ENCODE measurements around the gene SLC27A6.
"Not testable (repeated sequence)": the region's sequence is repeated elsewhere in the genome, so short reads cannot be mapped to it uniquely, and the experiment has no call there.

Gene SLC27A6, protein sequence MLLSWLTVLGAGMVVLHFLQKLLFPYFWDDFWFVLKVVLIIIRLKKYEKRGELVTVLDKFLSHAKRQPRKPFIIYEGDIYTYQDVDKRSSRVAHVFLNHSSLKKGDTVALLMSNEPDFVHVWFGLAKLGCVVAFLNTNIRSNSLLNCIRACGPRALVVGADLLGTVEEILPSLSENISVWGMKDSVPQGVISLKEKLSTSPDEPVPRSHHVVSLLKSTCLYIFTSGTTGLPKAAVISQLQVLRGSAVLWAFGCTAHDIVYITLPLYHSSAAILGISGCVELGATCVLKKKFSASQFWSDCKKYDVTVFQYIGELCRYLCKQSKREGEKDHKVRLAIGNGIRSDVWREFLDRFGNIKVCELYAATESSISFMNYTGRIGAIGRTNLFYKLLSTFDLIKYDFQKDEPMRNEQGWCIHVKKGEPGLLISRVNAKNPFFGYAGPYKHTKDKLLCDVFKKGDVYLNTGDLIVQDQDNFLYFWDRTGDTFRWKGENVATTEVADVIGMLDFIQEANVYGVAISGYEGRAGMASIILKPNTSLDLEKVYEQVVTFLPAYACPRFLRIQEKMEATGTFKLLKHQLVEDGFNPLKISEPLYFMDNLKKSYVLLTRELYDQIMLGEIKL

DNA sequence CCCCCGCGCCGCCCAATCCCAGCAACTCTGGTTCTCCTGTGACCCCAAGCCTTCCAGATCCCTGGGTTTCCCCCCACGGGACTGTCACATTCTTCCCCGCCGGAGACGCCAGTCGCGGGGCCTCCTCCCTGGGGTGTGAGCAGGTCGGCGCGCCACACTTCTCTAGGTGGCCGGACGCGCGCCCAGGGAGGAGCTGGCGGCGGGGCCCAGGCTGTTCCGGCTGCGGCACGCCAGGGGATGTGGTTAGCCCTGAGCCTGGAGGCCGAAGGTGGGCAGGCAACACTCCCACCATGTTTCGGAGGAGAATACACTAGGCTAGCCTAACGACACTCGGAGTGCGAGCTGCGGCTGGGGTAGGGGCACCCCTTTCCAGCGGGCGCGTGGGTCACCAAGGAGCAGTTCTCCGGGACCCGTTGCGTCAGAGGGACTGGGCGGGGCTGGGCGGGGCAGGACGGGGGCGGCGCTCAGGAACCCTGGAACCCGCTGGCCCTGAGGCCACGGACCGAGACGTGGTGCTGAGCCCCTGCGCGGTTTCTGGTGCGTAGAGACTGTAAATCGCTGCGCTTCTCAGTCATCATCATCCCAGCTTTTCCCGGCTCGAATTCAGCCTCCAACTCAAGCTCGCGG, at the start of gene SLC27A6:
TSS of gene SLC27A6 (plus strand) at position 478 of the 627 bp plus-strand sequence. CDS start 650 bp downstream, outside the sequence.
- no peak for DNase-seq

GRCh38 chr5:128919542-128919941, 45.7 kb upstream of the SLC27A6 start:
- DNase-seq = no peak

- no peak for DNase-seq
Observed at GRCh38 chr5:128920345-128921215, 44.7 kb upstream of the SLC27A6 start.

DNA sequence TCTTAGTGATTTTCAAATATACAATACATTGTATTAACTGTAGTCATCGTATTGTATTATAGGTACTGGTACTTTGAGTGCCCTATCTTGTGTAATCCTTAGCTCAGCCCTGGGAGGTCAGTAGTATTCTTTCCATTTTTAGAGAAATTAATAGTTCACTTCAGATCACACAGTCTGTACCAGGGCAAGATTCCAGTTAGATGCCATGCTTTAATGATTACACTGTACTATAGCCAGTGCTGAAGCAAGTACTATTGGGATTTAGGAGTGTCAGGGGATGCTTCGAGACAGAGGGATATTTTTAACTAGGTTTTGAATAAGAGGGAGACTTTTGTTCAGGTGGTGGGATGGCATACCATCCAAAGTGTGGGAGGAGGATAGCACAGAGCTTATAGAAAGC, 41.0 kb upstream of the SLC27A6 start:
- DNase-seq = no peak

DNA sequence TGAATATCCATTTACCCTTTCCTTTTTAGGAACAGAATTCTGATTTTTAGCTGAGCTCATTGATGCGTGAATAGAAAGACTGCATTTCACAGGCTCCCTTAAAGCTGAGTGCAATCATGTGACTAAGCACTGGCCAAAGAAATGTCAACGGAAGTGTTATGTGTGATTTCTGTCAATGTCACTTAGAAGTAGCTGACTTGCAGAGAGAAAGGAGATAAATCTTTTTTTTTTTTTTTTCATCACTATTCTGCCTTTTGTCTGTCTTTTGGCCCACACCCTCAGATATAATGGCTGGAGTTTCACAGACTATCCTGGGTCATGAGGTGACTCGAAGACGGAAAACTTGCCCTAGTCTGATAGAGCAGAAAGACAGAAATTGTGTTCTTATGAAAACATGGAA, 39.3 kb upstream of the SLC27A6 start:
- DNase-seq = no peak

DNA sequence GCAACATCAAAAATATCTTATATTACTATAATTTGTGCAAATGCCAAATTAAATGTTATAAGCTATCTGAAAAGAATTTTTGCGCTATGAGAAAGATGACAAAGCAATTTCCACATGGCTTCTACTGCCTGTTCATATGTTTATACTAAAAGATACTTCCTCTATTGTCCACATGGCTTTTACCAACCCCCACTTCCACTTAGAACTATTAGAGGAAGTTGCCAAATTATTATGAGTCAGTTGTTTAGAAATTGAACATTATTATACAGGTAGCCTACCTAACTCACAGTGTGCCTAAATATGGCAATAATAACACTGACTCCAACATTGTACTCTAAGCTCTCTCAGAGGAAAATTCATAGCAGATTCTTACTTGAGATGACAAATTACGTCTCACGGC, 37.6 kb upstream of the SLC27A6 start:
- no peak for DNase-seq

GRCh38 chr5:128932232-128932631, 33.1 kb upstream of the SLC27A6 start:
- DNase-seq = not testable (repeated sequence)

DNA sequence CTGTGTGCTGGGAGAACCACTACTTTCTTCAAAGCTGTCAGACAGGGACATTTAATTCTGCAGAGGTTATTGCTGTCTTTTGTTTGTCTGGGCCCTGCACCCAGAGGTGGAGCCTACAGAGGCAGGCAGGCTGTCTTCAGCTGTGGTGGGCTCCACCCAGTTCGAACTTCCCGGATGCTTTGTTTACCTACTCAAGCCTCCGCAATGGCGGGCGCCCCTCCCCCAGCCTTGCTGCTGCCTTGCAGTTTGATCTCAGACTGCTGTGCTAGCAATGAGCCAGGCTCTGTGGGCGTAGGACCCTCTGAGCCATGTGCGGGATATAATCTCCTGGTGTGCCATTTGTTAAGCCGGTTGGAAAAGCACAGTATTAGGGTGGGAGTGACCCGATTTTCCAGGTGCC, 22.2 kb upstream of the SLC27A6 start:
- DNase-seq = not testable (repeated sequence)

GRCh38 chr5:128949847-128950546, 15.3 kb upstream of the SLC27A6 start:
- no peak for DNase-seq

DNA sequence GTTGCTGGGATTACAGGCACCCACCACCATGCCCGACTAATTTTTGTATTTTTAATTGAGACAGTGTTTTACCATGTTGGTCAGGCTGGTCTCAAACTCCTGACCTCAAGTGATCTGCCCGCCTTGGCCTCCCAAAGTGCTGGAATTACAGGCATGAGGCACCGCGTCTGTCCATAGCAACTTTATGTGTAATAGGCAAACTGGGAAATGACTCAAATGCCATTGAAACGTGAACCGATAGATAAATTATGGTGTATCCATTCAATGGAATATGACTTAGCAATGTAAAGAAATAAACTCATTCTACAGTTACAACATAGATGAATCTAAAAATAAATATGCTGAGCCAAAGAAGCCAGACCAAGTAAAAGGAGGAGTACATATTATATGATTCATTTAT, 14.0 kb upstream of the SLC27A6 start:
- not testable (repeated sequence) for DNase-seq

- no peak for DNase-seq
Observed at GRCh38 chr5:128956164-128956563, 9.1 kb upstream of the SLC27A6 start.

GRCh38 chr5:128962211-128962610, 3.1 kb upstream of the SLC27A6 start:
- DNase-seq = no peak

- no peak for DNase-seq
Observed at GRCh38 chr5:128965638-128966302, 482 bp downstream of the SLC27A6 start.

DNA sequence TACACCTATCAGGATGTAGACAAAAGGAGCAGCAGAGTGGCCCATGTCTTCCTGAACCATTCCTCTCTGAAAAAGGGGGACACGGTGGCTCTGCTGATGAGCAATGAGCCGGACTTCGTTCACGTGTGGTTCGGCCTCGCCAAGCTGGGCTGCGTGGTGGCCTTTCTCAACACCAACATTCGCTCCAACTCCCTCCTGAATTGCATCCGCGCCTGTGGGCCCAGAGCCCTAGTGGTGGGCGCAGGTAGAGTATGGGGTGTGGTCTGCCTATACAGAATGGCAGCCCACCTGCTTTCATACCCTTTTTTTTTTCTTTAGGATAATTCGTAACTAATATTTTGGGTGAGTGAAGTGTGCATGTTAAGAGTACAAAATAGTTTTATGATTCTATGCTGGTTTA, 1.1 kb downstream of the SLC27A6 start:
- DNase-seq = no peak

- no peak for DNase-seq
Observed at GRCh38 chr5:128966846-128967245, 1.6 kb downstream of the SLC27A6 start.

DNA sequence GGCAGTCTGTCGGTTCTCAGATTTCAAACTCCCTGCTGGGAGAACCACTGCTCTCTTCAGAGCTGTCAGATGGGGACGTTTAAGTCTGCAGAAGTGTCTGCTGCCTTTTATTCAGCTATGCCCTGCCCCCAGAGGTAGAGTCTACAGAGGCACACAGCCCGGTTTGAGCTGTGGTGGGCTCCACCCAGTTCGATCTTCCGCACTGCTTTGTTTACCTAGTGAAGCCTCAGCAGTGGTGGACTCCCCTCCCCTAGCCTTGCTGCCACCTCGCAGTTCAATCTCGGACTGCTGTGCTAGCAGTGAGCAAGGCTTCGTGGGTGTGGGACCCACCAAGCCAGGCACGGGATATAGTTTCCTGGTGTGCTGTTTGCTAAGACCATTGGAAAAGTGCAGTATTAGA, 8.0 kb downstream of the SLC27A6 start:
- no peak for DNase-seq

DNA sequence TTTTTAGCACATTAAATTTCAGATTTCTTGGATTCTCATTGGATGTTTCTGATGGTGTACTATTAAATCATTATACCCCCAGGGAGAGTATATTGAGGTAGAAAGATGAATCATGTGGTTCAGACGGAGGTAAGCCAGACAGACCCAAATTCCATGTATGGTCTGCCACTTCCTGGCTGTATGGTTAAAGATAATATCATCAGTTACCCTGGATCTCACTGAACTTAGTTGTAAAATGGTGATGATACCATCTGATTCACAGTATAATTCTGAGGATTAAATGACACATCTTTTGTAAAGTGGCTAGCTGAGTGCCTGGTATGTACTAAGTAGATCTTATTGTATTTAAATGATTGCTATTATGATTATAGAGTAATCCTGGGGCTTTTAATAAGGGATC, 9.3 kb downstream of the SLC27A6 start:
- no peak for DNase-seq

- DNase-seq = no peak
Observed at GRCh38 chr5:128979761-128980160, 14.5 kb downstream of the SLC27A6 start.

GRCh38 chr5:128980917-128981316, 15.6 kb downstream of the SLC27A6 start:
- no peak for DNase-seq

DNA sequence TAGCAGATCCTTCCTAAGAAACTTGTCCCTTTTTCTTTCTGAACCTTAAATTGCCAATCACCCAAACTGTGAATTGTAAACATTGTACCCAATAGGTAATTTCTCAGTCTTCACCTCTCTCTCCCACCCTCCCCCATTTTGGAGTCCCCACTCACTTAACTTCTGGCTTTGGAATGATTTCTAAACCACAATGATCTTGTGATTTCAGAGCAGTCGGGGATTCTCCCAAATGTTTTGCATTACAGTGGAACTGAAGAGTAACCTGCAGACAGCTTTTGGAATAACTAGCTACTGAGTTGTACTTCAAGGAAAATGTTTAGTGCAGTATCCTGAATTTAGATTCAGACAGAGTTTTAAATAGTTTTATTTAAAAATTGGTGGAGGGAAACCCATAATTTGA, 19.2 kb downstream of the SLC27A6 start:
- DNase-seq = no peak

- DNase-seq = no peak
Observed at GRCh38 chr5:128988476-128988875, 23.2 kb downstream of the SLC27A6 start.

Data from GOT3 (cell line).